Kidney epithelial cell (primary cell): ENCODE data around the gene ZBTB24. TPM values are rescaled to one million over a fixed set of nuclear protein-coding genes. Genes with fewer than 3 reads are reported as not detected.
"Not testable (repeated sequence)": the region's sequence is repeated elsewhere in the genome, so short reads cannot be mapped to it uniquely, and the experiment has no call there.

Experiments used
- DNase-seq: peaks from one replicate; pipeline ENCODE4 v3.0.0-alpha.2; 2010; ENCODE audit warnings: low read depth
- H3K27me3 ChIP-seq: 2 replicates; pipeline ENCODE4 v1.6.0; 2011; ENCODE audit warnings: low read length; ENCODE audit not compliant: control insufficient read depth, insufficient read depth
- H3K36me3 ChIP-seq: 2 replicates; pipeline ENCODE4 v1.5.1; 2011; ENCODE audit warnings: low read length; ENCODE audit not compliant: control insufficient read depth, insufficient read depth
- H3K4me3 ChIP-seq: 2 replicates; pipeline ENCODE4 v1.5.1; 2011; ENCODE audit warnings: low read depth, mild to moderate bottlenecking, control low read depth, low read length
- CTCF ChIP-seq: IDR thresholded peaks from 2 replicates; pipeline ENCODE4 v1.5.1; 2011; ENCODE audit warnings: mild to moderate bottlenecking, moderate library complexity, low read length, control low read depth, inconsistent platforms; ENCODE audit not compliant: insufficient read depth, poor library complexity, severe bottlenecking
- total RNA-seq: library from RNA; depleted of rRNA; stranded (reverse); fragments of >200 nt; gene quantifications from 2 replicates; pipeline ENCODE4 v1.2.3, GENCODE V29; 2015

The ZBTB24 gene
- total RNA-seq, 1 donor from 2014 or later: 10.9 TPM

- DNase-seq: no peak
- Histone ChIP-seq H3K27me3 (no peaks in the 10 kb centered on the region), H3K36me3 (no peaks in the 10 kb centered on the region), H3K4me3 (no peak overlapping the region)
- no peak for TF ChIP-seq CTCF
Observed at GRCh38 chr6:109523478-109523877, 40.5 kb upstream of the ZBTB24 start.

GRCh38 chr6:109521080-109521479 lies 38.1 kb upstream of the ZBTB24 start:
- no peak for TF ChIP-seq CTCF
- no peak for DNase-seq
- Histone ChIP-seq H3K27me3 (no peaks in the 10 kb centered on the region), H3K36me3 (no peaks in the 10 kb centered on the region), H3K4me3 (no peak overlapping the region)

- not testable (repeated sequence) for DNase-seq, H3K4me3 ChIP-seq, H3K27me3 ChIP-seq, H3K36me3 ChIP-seq
Observed at GRCh38 chr6:109519647-109520046, 36.6 kb upstream of the ZBTB24 start.

DNA sequence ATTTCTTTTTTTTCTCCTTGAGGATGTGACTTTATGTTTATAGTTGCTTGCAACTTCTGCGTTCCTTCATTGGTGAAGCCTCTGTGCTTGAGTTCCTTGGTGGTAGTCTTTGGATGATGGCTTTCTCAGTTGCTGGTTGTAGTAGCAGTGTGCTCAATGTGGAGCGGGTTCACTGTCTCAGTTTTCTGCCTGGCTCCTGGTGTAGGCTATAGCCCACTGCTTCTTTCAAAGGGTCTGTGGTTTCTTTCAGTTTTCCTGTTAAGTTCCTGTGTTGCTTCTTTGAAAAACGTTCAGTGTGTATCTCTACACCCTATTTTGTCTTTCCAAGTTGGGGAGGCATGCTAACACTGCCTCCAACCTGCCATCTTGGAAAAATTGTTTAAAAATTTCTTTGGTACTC lies 33.9 kb upstream of the ZBTB24 start:
- no peaks in the 10 kb centered on the region for H3K36me3 ChIP-seq
- no peak for TF ChIP-seq CTCF
- H3K27me3 ChIP-seq: no peaks in the 10 kb centered on the region
- no peak for DNase-seq
- H3K4me3 ChIP-seq: no peak overlapping the region

- no peak overlapping the region for H3K4me3 ChIP-seq
- H3K36me3 ChIP-seq: no peaks in the 10 kb centered on the region
- DNase-seq: no peak
- no peak for TF ChIP-seq CTCF
- no peaks in the 10 kb centered on the region for H3K27me3 ChIP-seq
Observed at GRCh38 chr6:109515781-109516409, 32.9 kb upstream of the ZBTB24 start.

- Histone ChIP-seq H3K4me3 (no peak overlapping the region), H3K27me3 (no peaks in the 10 kb centered on the region), H3K36me3 (no peaks in the 10 kb centered on the region)
- no peak for DNase-seq
- TF ChIP-seq CTCF: no peak
Observed at GRCh38 chr6:109514946-109515345, 31.9 kb upstream of the ZBTB24 start.
